Measurements from ENCODE around the gene LRIT1.

DNA sequence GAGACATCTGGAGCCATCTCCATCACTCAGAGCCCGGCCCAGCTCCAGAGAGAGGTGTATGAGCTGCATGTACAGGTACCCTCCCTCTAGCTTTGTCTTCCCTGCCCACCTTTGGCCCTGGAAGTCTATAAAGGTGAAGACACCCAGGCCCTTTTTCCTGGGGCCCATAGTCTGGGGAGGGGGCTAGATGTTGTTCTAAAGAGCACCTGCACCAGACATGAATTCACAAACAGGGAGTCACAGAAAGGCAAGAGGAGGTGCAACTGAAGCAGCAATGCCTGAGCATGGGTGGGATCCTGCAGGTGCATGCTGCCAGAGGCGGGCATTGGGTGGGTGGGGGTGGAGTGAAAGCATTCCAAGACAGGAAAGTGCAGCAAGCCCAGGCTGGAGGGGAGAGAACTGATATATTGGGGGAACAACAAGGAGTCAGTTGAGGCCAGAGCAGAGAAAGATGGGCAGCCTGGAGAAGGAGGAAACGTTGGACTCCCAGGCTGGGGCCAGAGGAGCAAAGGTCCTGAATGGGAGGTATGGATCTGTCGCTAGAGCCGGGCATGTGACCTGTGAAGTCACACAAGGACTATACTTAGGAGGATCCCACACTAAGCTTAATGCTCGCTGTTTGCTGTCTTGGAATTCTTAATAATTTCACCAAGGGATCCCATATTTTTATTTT lies 35.4 kb downstream of the LRIT1 start:
- TF ChIP-seq CTCF (IDR thresholded peaks at IDR 0.05) (no peak), IRF3 (IDR thresholded peaks at IDR 0.05; ENCODE audit: low read depth, low read length) (no peak), POLR2AphosphoS5 (IDR thresholded peaks at IDR 0.05; ENCODE audit: low read depth, low read length) (no peak), USF2 (IDR thresholded peaks at IDR 0.05; ENCODE audit: borderline replicate concordance, low read depth, low read length) (no peak), YY1 (IDR thresholded peaks at IDR 0.05; ENCODE audit: low read depth) (no peak)
